ENCODE measurements around the gene GRIPAP1. TPM values are rescaled to one million over a fixed set of nuclear protein-coding genes. Genes with fewer than 3 reads are reported as not detected.
"Not testable (repeated sequence)": the region's sequence is repeated elsewhere in the genome, so short reads cannot be mapped to it uniquely, and the experiment has no call there.

GRIPAP1 gene
- total RNA-seq, 1 donor from 2014 or later, result 22.7 TPM

GRCh38 chrX:48997455-48997854 lies 4.6 kb downstream of the GRIPAP1 start:
- DNase-seq (ENCODE audit: low spot score) (no peak), ATAC-seq (no peak)

GRCh38 chrX:48996969-48997368 lies 5.1 kb downstream of the GRIPAP1 start:
- DNase-seq (ENCODE audit: low spot score), result no peak

DNA sequence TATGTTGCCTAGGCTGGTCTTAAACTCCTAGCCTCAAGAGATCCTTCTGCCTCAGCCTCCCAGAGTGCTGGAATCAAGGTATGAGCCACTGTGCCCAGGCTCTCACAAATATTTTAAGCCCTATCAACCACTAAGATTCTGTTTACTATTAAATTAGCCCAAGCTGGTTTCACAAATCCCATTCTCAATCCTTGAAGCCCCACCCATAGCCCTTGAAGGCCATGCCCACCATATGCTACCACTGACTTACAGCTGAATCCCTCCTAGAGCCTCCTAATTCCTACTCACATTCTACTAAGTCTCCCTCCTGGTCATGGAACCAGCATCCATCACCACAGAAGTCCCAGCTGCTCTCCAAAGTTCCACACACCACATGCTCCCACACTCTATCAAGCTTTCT lies 9.7 kb downstream of the GRIPAP1 start:
- ATAC-seq (no peak), DNase-seq (ENCODE audit: low spot score) (no peak)

More at GRCh38 chrX:48996969-48997368, 5.1 kb downstream of the GRIPAP1 start:
- ATAC-seq, result no peak

DNA sequence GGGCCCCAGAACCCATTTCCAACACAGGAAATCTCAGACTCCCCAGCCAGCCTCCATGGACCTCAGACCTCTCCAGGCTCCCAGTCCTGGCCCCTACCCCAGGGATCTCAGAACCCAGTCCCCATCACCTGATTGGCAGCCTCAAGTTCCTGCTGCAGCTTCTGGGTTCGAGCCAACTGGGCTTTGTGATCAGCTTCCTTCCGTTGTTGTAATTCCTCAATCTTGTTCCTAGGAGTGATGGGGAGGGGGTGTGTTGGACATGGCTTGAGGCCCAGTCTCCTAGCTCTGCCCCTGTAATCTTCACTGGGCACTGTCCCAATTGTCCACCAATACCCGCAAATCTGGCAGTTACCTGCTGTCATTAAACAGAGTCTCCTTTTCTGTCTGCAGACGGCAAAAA lies 12.6 kb downstream of the GRIPAP1 start:
- no peak for DNase-seq (ENCODE audit: low spot score)
- no peak for ATAC-seq

GRCh38 chrX:48983896-48984295 lies 18.2 kb downstream of the GRIPAP1 start:
- ATAC-seq (no peak), DNase-seq (ENCODE audit: low spot score) (no peak)

DNA sequence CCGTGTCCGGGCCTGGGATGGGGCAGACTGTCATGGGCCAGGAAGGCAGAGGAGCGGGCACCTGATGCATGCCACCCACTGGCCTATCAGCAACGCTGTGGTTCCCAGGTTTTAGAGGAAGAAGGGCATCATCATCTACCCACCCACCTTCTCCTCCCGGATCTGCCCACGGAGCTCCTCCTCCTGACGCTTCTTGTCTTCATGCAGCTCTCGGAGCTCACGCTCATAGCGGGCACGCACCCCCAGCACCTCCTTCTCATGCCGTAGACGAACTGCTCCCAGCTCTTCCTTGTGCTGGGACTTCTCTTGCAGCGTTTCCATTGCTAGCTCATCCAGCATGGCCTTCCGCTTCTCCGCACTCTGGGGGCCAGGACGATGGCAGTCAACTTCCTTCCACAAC lies 19.0 kb downstream of the GRIPAP1 start:
- no peak for DNase-seq (ENCODE audit: low spot score)
- ATAC-seq, result no peak

- ATAC-seq, result no peak
These were observed 20.9 kb downstream of the GRIPAP1 start for GRCh38 chrX:48981178-48981577.

GRCh38 chrX:48980341-48980740 lies 21.7 kb downstream of the GRIPAP1 start:
- ATAC-seq; DNase-seq (ENCODE audit: low spot score): not testable (repeated sequence)

More at GRCh38 chrX:48981178-48981577, 20.9 kb downstream of the GRIPAP1 start:
- DNase-seq (ENCODE audit: low spot score), result no peak

GRCh38 chrX:48978226-48978625 lies 23.8 kb downstream of the GRIPAP1 start:
- ATAC-seq (no peak), DNase-seq (ENCODE audit: low spot score) (no peak)

DNA sequence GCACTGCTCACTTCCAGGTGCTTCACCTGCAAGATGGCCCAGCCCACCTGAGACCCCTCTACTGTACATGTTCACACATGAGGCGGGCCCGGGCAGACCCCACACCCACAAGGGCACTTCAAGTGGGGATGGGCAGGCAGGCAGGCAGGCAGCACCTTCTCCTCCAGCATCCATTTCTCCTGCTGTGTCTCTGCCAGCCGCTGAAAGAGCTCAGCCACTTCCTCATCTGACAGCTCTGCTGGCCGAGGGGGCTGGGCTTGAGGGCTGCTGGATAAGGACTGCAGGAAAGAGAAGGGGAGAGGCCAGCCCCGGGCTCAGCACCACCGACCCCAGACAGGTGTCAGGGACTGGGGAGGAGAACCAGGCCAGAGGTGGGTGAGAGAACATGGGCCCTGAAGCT lies 26.0 kb downstream of the GRIPAP1 start:
- no peak for DNase-seq (ENCODE audit: low spot score)

GRCh38 chrX:48975541-48975940 lies 26.5 kb downstream of the GRIPAP1 start:
- DNase-seq (ENCODE audit: low spot score) (no peak), ATAC-seq (no peak)

More for the DNA sequence above, 26.0 kb downstream of the GRIPAP1 start:
- no peak for ATAC-seq

DNA sequence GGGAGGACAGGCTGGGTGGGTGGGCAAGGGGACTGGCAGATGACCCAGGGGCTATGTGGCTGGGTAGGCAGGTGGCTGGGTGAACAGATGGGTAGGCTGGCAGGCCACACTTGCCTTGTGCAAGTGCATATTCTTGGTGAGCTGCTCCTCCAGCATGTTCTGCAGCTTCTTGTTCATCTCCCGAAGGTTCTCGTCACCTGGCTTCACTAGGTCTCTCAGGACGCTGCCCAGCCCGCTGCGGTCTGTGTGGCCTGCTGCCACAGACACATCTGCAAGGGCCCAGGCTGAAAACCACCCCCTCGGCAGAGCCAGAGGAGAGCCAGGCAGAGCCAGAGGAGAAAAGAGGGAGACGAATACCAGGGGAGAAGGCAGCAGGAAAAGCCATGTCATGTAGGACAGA lies 27.0 kb downstream of the GRIPAP1 start:
- DNase-seq (ENCODE audit: low spot score) (no peak), ATAC-seq (no peak)

- no peak for DNase-seq (ENCODE audit: low spot score)
These were observed 27.5 kb downstream of the GRIPAP1 start for GRCh38 chrX:48974574-48974973.

GRCh38 chrX:48974033-48974432 lies 28.0 kb downstream of the GRIPAP1 start:
- DNase-seq (ENCODE audit: low spot score) (no peak), ATAC-seq (no peak)

More at GRCh38 chrX:48974574-48974973, 27.5 kb downstream of the GRIPAP1 start:
- ATAC-seq, result no peak

DNA sequence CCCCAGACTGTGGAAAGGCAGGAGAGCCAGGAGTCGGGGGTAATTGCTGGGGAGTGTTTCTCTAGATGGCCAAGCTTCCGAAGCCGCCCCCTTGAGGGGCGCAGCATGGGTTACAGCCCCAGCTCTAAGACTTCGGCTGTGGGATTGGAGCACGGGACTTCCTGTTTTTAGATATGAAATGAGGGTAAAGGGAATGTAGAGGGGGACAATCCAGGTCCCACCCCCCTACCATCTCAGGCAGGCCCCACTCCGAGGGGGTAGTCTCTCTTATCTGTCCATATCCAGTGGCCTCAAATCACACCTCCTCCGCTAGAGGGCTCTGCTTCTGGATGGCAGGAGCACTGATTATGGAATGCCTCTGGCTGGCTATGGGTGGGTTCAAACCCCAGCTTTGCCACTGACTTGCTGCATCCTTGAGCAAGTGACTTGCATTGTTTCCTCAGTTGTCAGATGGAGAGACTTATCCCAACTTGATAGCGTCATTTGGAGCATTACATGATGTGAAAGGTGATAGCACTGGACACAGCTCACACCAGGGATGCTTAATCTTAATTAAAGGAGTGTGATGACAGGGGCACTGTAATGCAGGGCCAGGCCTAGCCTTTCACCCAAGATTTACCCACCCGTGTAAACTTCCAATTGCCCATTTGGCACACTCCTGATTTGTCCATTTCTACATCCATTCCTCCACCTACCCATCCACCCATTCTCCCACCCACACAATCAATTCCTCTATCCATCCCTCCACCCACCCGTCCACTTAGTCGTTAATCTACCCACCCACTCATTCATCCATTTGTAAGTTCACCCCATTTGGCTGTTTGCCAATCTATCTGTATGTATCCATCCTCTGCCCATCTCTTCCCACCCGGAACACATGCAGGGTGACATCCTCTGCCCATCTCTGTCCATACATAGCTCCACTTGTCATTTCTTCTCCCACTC lies 29.6 kb downstream of the GRIPAP1 start:
- no peak for DNase-seq (ENCODE audit: low spot score)
- ATAC-seq, result peak; percentile 82

DNA sequence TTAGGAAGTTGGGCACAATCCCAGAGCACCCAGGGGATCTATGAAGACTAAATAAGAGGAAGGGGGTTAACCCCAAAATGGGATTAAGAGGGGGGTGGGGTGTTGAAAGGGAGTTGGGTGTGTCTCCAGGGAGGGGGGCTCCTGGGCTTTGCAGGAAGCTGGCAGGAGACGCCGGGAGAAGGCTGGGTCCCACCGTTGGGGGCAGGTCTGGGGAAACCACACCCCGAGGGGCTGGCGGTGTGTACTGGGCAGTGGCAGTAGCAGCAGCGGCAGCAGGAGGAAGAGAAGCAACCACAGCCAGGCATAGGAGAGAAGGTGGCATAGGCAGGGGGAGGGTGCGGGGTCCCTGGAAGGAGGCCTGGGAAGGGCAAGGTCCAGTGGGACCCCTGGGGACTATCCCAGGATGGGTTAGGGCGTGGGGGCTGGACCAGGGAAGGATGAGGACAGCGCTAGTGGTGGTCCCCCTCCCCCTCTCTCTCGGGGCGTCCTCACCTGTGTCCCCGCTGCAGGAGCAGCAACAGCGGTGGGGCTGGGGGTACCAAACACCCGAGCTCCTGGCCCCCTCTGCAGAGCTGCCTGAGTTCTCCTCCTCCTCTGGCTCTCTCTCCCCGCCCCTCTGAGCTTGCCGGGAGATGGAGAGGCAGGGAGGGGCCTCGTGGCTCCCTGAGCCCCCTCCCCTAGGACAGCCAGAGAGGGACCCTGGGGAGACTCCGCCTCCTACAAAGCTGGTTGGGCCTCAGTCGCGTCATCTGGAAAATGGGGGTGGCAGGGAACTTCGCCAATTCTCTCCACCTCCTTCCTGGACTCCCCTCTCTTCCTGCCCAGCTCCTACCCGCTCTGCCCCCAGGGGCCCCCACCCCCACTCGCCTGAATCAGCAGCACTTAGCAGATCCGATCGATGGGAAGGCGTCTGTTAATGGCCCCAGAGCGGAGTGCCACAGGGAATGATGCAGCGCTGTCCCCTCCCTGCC lies 30.5 kb downstream of the GRIPAP1 start, which contains the start of gene KCND1:
TSS of gene KCND1 (minus strand) at position 596 of the 971 bp plus-strand sequence. CDS start 1,573 bp downstream, outside the sequence.
- DNase-seq (ENCODE audit: low spot score), result no peak
- ATAC-seq, result peak; percentile 29

GRCh38 chrX:48969471-48969870 lies 32.6 kb downstream of the GRIPAP1 start:
- DNase-seq (ENCODE audit: low spot score), result no peak
- no peak for ATAC-seq

GRCh38 chrX:48968377-48968776 lies 33.7 kb downstream of the GRIPAP1 start:
- ATAC-seq (no peak), DNase-seq (ENCODE audit: low spot score) (no peak)

DNA sequence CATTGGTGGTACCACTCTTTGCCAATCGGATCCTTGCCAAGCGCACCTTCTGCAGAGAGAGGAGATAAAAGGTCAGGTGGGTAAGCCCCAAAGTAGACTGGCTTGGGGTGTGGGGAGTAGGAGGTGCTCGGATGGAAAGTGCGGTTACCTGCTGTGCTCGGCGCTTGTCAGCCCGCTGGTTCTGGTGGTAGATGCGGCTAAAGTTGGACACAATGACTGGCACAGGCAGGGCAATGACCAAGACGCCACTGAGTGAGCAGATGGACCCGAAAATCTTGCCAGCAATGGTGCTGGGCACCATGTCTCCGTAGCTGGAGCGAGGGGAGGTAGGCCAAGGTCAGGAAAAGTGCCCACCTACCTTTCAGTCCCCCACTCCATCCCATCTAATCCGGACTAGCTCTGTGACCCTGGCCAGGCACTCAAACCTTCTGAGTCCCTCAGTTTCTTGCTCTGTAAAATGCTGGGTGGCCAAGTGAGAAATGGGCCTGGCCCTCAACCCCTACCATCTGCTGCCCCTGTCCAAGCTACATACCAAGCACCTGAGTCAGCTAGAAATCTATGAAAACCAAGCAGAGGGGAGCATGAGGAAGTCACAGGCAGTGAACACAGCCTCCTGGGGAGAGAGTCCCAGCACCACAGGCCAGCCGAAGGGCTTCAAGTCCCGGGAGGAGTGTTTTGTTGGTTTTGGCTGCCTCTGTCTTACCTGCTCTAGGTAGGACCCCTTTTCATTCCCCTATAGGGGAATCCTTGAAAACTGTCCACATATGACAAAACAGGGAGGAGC lies 35.1 kb downstream of the GRIPAP1 start:
- no peak for ATAC-seq

DNA sequence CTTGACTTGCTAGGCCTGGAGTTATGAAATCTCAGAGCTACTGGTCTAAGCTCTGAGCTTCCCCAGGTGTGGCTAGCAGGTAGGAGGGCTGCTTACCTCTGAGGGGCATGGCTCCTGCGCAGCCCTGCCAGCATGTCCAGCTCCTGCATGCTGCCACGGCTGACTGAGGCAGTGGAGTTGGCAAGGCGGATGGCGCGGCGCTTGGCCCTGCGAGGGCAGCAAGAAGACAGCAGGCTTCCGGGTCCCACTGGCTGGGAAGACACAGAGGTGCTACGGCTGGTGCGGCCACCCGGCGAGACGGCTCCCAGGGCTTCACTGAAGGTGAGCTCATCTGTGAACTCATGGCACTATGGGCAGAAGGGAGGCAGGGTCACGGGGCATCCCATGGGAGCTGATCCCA lies 36.1 kb downstream of the GRIPAP1 start:
- no peak for DNase-seq (ENCODE audit: low spot score)
- ATAC-seq, result no peak

More for the DNA sequence above, 35.1 kb downstream of the GRIPAP1 start:
- DNase-seq (ENCODE audit: low spot score), result no peak

All from left lobe of liver (tissue), 2 donors.